ENCODE measurements around the gene CNTNAP4.

DNA sequence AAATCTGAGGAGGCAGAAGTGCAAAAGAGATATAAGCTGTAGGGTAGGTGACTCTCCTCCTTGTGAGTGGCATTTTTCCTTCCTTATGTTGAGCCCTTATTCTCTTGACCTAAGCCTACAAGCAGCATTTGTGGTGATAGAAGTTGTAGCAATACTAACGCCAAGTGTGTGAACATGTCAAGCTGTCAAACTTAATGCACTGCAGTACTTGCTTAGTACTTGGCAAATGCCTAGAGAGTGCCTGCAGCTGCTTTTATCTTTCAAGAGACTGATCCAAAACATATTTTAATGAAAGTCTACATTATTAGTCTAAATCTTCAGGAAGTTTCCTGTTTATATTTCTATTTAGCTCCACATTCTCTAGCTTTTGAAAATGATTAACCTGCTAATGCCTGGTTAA lies 83.2 kb downstream of the CNTNAP4 start:
- TF ChIP-seq BACH2 (CRISPR knock-in tag; IDR thresholded peaks at IDR 0.05; ENCODE audit: borderline replicate concordance) = no peak
- no peak for TF ChIP-seq TCF4 (CRISPR knock-in tag; IDR thresholded peaks at IDR 0.05; ENCODE audit: borderline replicate concordance)
- no peak for TF ChIP-seq ZNF565 (CRISPR knock-in tag; conservative IDR thresholded peaks at IDR 0.05; ENCODE audit: low read depth)
- TF ChIP-seq CSDC2 (CRISPR knock-in tag; IDR thresholded peaks at IDR 0.05) = no peak

Data from SK-N-SH treated with all-trans-retinoic acid at 6 μM for 48 hours (cell line).